Measurements from ENCODE around the gene KRTAP4-8.

- TF ChIP-seq, protein P1, sequence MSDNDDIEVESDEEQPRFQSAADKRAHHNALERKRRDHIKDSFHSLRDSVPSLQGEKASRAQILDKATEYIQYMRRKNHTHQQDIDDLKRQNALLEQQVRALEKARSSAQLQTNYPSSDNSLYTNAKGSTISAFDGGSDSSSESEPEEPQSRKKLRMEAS (IDR thresholded peaks at IDR 0.05), result no peak
- TF ChIP-seq TAF1 (IDR thresholded peaks at IDR 0.05; ENCODE audit: low read depth), result no peak
- no peak for TF ChIP-seq CREB1 (IDR thresholded peaks at IDR 0.05; ENCODE audit: low read depth)
- TF ChIP-seq FOXM1 (IDR thresholded peaks at IDR 0.05; ENCODE audit: borderline replicate concordance, low read depth), result no peak
- no peak for TF ChIP-seq EP300 (IDR thresholded peaks at IDR 0.05; ENCODE audit: borderline replicate concordance)
- TF ChIP-seq EGR1 (IDR thresholded peaks at IDR 0.05), result no peak
- TF ChIP-seq RAD21 (IDR thresholded peaks at IDR 0.05; ENCODE audit: low read depth), result no peak
- TF ChIP-seq, protein P2, sequence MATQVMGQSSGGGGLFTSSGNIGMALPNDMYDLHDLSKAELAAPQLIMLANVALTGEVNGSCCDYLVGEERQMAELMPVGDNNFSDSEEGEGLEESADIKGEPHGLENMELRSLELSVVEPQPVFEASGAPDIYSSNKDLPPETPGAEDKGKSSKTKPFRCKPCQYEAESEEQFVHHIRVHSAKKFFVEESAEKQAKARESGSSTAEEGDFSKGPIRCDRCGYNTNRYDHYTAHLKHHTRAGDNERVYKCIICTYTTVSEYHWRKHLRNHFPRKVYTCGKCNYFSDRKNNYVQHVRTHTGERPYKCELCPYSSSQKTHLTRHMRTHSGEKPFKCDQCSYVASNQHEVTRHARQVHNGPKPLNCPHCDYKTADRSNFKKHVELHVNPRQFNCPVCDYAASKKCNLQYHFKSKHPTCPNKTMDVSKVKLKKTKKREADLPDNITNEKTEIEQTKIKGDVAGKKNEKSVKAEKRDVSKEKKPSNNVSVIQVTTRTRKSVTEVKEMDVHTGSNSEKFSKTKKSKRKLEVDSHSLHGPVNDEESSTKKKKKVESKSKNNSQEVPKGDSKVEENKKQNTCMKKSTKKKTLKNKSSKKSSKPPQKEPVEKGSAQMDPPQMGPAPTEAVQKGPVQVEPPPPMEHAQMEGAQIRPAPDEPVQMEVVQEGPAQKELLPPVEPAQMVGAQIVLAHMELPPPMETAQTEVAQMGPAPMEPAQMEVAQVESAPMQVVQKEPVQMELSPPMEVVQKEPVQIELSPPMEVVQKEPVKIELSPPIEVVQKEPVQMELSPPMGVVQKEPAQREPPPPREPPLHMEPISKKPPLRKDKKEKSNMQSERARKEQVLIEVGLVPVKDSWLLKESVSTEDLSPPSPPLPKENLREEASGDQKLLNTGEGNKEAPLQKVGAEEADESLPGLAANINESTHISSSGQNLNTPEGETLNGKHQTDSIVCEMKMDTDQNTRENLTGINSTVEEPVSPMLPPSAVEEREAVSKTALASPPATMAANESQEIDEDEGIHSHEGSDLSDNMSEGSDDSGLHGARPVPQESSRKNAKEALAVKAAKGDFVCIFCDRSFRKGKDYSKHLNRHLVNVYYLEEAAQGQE (IDR thresholded peaks at IDR 0.05; ENCODE audit: low read depth), result no peak
- TF ChIP-seq CEBPB (IDR thresholded peaks at IDR 0.05), result no peak
- no peak for TF ChIP-seq YY1 (IDR thresholded peaks at IDR 0.05; ENCODE audit: low read depth)
- no peak for TF ChIP-seq ZBTB7A (IDR thresholded peaks at IDR 0.05; ENCODE audit: low read depth)
- no peak for TF ChIP-seq TEAD4 (IDR thresholded peaks at IDR 0.05)
- no peak for TF ChIP-seq NFIC (IDR thresholded peaks at IDR 0.05)
Measured at GRCh38 chr17:41057547-41057946, 40.4 kb downstream of the KRTAP4-8 start.
